Ascending aorta (tissue), 2 donors: ENCODE results near the gene THRB. TPM values are rescaled to one million over a fixed set of nuclear protein-coding genes. Genes with fewer than 3 reads are reported as not detected.

Experiments used
- DNase-seq, 2 donors: peaks; one replicate each; pipeline ENCODE4 v3.0.0-alpha.2; 2019; ENCODE audit warnings: low spot score in 2 of 2
- H3K27ac ChIP-seq, 2 donors: fragments of 200-600 bp; sonication (generic); one replicate each; pipeline ENCODE4 v1.5.1; 2016 to 2017; ENCODE audit warnings: mild to moderate bottlenecking in 1 of 2
- H3K27me3 ChIP-seq: fragments of 200-600 bp; sonication (generic); one replicate; pipeline ENCODE4 v1.5.1; 2017
- H3K36me3 ChIP-seq, 2 donors: fragments of 200-600 bp; sonication (generic); one replicate each; pipeline ENCODE4 v1.5.1; 2016
- H3K4me1 ChIP-seq, 2 donors: fragments of 200-600 bp; sonication (generic); one replicate each; pipeline ENCODE4 v1.5.1; 2016 to 2017; ENCODE audit warnings: mild to moderate bottlenecking in 1 of 2
- H3K4me3 ChIP-seq, 2 donors: fragments of 200-600 bp; sonication (generic); one replicate each; pipeline ENCODE4 v1.5.1; 2016 to 2017; ENCODE audit warnings: mild to moderate bottlenecking in 1 of 2
- H3K9me3 ChIP-seq, 2 donors: fragments of 200-600 bp; sonication (generic); one replicate each; pipeline ENCODE4 v1.5.1; 2016
- intact Hi-C: fragments of 100-400 bp; cut with DNase I; formaldehyde crosslinking; loops from one replicate; pipeline ENCODE4 v1.15.1; 2023
- total RNA-seq: library from RNA; depleted of rRNA; stranded (reverse); fragments of >200 nt; gene quantifications from one replicate; pipeline ENCODE4 v1.1.0, GENCODE V29; 2016
- TF ChIP-seq, protein P1 (sequence below), 3 experiments: fragments of 200-600 bp in 2 of 3; fragments of 450-650 bp in 1 of 3; sonication (generic) in 2 of 3; IDR thresholded peaks; one replicate each; pipeline ENCODE4 v1.5.1; 2016 to 2019; ENCODE audit warnings: antibody characterized with exemption in 3 of 3, mild to moderate bottlenecking in 1 of 3, moderate library complexity in 1 of 3

THRB gene
- total RNA-seq, 1 donor from 2014 or later = 24.7 TPM

GRCh38 chr3:24525022-24525421 is 30.4 kb upstream of the THRB start:
- TF ChIP-seq, protein P1, sequence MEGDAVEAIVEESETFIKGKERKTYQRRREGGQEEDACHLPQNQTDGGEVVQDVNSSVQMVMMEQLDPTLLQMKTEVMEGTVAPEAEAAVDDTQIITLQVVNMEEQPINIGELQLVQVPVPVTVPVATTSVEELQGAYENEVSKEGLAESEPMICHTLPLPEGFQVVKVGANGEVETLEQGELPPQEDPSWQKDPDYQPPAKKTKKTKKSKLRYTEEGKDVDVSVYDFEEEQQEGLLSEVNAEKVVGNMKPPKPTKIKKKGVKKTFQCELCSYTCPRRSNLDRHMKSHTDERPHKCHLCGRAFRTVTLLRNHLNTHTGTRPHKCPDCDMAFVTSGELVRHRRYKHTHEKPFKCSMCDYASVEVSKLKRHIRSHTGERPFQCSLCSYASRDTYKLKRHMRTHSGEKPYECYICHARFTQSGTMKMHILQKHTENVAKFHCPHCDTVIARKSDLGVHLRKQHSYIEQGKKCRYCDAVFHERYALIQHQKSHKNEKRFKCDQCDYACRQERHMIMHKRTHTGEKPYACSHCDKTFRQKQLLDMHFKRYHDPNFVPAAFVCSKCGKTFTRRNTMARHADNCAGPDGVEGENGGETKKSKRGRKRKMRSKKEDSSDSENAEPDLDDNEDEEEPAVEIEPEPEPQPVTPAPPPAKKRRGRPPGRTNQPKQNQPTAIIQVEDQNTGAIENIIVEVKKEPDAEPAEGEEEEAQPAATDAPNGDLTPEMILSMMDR (IDR thresholded peaks at IDR 0.05) = no peak
- Histone ChIP-seq H3K9me3 (no peaks in the 10 kb centered on the region), H3K27me3 (no peaks in the 10 kb centered on the region), H3K4me1 (peaks cover 0 to 8% of the 10 kb centered on the region in 2 donors), H3K27ac (no peak overlapping the region), H3K36me3 (no peaks in the 10 kb centered on the region), H3K4me3 (no peak overlapping the region)
- intact Hi-C loops = no loop called here
- DNase-seq = no peak

DNA sequence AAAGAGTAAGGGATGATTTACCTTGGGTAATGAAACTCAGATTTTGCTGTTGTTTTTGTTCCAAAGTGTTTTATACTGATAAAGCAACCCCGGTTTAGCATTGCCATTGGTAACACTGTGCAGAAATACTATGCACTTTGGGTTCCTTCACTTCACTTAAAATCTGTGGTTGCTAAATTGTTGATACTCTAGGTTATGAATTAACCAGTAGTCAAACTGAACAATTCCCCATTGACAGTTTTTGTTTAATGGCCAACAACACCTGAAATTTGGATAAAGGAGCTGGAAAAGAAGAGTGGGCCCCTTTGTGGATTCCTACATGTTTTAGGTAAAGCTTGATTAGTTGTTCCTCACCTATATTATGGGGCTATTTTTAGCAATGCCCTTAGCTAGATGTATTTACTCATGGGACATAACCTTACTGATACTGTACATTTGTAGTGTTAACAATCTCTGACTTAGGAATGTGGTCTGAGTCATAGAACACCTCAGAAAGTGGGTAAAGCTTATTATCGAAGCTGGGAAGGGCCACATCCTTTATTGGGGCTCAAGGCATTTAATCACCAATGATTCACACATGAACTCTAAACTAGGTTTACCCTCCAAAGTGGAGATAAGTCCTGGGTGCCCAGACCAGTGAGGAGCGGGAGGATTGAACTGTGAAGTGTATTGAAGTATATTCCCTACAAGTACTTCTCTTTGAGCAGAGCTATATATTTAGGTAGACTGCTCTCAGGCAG is 29.5 kb upstream of the THRB start:
- H3K4me1 ChIP-seq = peaks cover 0 to 8% of the 10 kb centered on the region in 2 donors
- no peaks in the 10 kb centered on the region for H3K27me3 ChIP-seq
- no peak overlapping the region for H3K4me3 ChIP-seq
- intact Hi-C loops = loop anchor here (5.0 kb wide), 1 partner anchor 158 kb away; no protein-coding TSS in a partner anchor
- no peaks in the 10 kb centered on the region for H3K9me3 ChIP-seq
- H3K36me3 ChIP-seq = no peaks in the 10 kb centered on the region
- TF ChIP-seq, protein P1 (IDR thresholded peaks at IDR 0.05) = no peak
- no peak for DNase-seq
- no peak overlapping the region for H3K27ac ChIP-seq

DNA sequence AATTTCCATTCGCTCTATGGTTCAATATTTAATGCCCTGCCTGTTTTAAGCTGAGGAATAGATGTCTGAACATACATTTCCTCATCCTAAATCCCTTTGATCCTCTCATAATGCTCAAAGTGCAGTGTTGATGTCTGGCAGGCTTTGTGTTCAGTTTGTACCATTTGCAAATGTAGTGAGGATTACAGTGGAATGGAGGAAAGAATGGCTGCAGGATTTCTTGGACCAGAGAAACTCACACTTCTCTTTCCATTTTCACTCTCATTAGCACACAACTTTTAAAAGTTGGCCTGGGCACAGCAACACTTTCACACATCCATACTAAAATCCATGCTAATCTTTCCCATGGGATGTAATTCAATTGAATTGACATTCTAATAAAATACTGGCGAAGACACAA is 28.6 kb upstream of the THRB start:
- H3K27ac ChIP-seq = no peak overlapping the region
- H3K36me3 ChIP-seq = no peaks in the 10 kb centered on the region
- TF ChIP-seq, protein P1 (IDR thresholded peaks at IDR 0.05) = no peak
- no peak overlapping the region for H3K4me3 ChIP-seq
- no peak for DNase-seq
- no peaks in the 10 kb centered on the region for H3K9me3 ChIP-seq
- intact Hi-C loops = loop anchor here (5.0 kb wide), 1 partner anchor 159 kb away; no protein-coding TSS in a partner anchor
- peaks cover 0 to 8% of the 10 kb centered on the region in 2 donors for H3K4me1 ChIP-seq
- H3K27me3 ChIP-seq = no peaks in the 10 kb centered on the region

- H3K4me1 ChIP-seq = peaks cover 0 to 8% of the 10 kb centered on the region in 2 donors
- H3K27me3 ChIP-seq = no peaks in the 10 kb centered on the region
- DNase-seq = no peak
- H3K36me3 ChIP-seq = no peaks in the 10 kb centered on the region
- intact Hi-C loops = loop anchor here (5.0 kb wide), 1 partner anchor 160 kb away; no protein-coding TSS in a partner anchor
- peak overlapping the region; percentile 90 to 91 for H3K27ac ChIP-seq
- H3K9me3 ChIP-seq = no peaks in the 10 kb centered on the region
- peak overlapping the region; percentile 91 to 93 for H3K4me3 ChIP-seq
- TF ChIP-seq, protein P1 (IDR thresholded peaks at IDR 0.05) = no peak
Measured at GRCh38 chr3:24522146-24522579, 27.5 kb upstream of the THRB start.

DNA sequence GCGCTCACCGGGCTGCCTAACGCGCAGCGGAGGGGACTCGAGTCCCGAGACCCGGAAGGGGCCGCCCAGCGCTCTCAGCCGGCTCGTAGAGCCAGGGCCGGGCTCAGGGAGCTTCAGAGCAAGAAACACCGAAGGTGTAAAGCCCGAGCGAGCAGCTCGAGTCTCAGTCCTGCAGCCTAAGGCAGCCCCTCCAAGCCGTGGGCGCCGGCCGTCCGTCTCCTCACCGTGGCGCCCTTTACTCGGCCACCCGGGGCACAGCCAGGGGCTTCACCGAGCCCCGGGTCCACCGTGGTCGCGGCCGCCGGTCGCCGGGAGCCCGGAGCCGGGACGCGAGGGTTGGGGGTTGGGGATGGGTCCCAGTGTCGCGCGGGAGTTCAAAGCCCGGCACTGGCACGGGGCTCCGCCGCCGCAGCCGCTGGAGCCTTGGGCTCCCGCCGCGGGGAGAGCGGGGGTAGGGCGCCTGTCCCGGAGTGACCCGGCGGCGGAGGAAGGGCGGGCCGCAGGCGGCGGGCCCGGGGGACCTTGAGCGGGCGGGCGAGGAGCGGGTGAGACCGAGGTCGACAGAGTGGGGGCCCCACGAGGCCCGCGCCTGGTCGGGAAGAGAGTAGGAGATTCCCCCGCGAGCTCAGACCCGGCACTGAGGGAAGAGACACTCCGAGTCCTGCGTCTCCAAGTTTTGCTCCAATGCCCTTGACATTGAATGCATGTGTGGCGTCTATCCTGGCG is 26.9 kb upstream of the THRB start:
- intact Hi-C loops = loop anchor here (5.0 kb wide), 1 partner anchor 161 kb away; no protein-coding TSS in a partner anchor

More for the DNA sequence above, 26.9 kb upstream of the THRB start:
- no peaks in the 10 kb centered on the region for H3K9me3 ChIP-seq
- peak overlapping the region; percentile 91 to 93 for H3K4me3 ChIP-seq
- no peaks in the 10 kb centered on the region for H3K36me3 ChIP-seq
- peak overlapping the region; percentile 90 to 91 for H3K27ac ChIP-seq
- H3K4me1 ChIP-seq = peaks cover 0 to 8% of the 10 kb centered on the region in 2 donors
- no peaks in the 10 kb centered on the region for H3K27me3 ChIP-seq
- DNase-seq = peak in 1 of 2 donors; percentile 75
- TF ChIP-seq, protein P1 (IDR thresholded peaks at IDR 0.05) = peak in 1 of 3 experiments; percentile 42
